Endothelial cell (in vitro differentiated cells): Measurements from ENCODE around the gene PHACTR4. TPM values are rescaled to one million over a fixed set of nuclear protein-coding genes. Genes with fewer than 3 reads are reported as not detected.

Experiments
- DNase-seq: peaks from one replicate; pipeline ENCODE4 v3.0.0; 2021; ENCODE audit warnings: low spot score
- H3K27ac Mint-ChIP-seq: one replicate; pipeline ENCODE4 v1.8.0; 2021; ENCODE audit warnings: mixed read lengths, inconsistent platforms; ENCODE audit not compliant: unreplicated experiment
- H3K27me3 Mint-ChIP-seq: one replicate; pipeline ENCODE4 v1.8.0; 2021; ENCODE audit warnings: mild to moderate bottlenecking, moderate library complexity, mixed read lengths, inconsistent platforms; ENCODE audit not compliant: unreplicated experiment
- H3K36me3 Mint-ChIP-seq: one replicate; pipeline ENCODE4 v1.8.0; 2021; ENCODE audit warnings: mild to moderate bottlenecking, low read depth, mixed read lengths, inconsistent platforms; ENCODE audit not compliant: unreplicated experiment
- H3K4me1 Mint-ChIP-seq: one replicate; pipeline ENCODE4 v1.8.0; 2021; ENCODE audit warnings: mild to moderate bottlenecking, mixed read lengths, inconsistent platforms; ENCODE audit not compliant: unreplicated experiment
- H3K4me3 Mint-ChIP-seq: one replicate; pipeline ENCODE4 v1.8.0; 2021; ENCODE audit warnings: mild to moderate bottlenecking, mixed read lengths, inconsistent platforms; ENCODE audit not compliant: unreplicated experiment
- H3K9me3 Mint-ChIP-seq: one replicate; pipeline ENCODE4 v1.8.0; 2021; ENCODE audit warnings: mixed read lengths, inconsistent platforms; ENCODE audit not compliant: unreplicated experiment
- total RNA-seq: library from RNA; stranded (reverse); fragmentation: NEBNext Ultra II Directional; extraction: Animal tissue kit (Norgen Biotek cat#: 25700); gene quantifications from one replicate; pipeline ENCODE4 v1.2.1, GENCODE V29; 2021; ENCODE audit not compliant: unreplicated experiment
- TF ChIP-seq, protein P1 (sequence below): fragments of 200-600 bp; sonication (generic); IDR thresholded peaks from one replicate; pipeline ENCODE4 v1.5.0; 2021; ENCODE audit warnings: antibody characterized with exemption; ENCODE audit not compliant: unreplicated experiment

The PHACTR4 gene
- total RNA-seq, 1 donor from 2014 or later = 56.6 TPM

DNA sequence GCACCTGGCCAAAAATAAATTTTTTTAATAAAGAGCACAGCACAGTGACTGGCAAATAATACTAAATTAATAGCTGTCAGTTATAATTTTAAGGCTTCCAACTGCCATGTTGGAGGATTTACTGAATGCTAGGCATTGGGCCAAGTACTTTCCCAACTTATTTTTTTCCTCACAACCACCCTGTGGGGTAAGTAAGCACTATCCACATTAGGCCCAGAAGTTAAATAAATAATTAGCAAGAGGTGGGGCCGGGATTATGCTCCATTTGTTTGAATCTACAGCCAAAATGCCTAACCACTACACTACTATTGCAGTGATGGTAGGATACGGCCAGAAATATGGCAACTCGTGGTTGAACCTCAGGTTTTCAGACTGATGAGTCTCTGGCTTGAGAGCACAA is 178.8 kb downstream of the PHACTR4 start:
- Mint-ChIP-seq H3K9me3 (no peaks in the 10 kb centered on the region), H3K27ac (no peak overlapping the region), H3K36me3 (no peaks in the 10 kb centered on the region), H3K4me1 (no peaks in the 10 kb centered on the region), H3K27me3 (peaks cover 1% of the 10 kb centered on the region), H3K4me3 (no peak overlapping the region)
- DNase-seq = no peak
- TF ChIP-seq, protein P1, sequence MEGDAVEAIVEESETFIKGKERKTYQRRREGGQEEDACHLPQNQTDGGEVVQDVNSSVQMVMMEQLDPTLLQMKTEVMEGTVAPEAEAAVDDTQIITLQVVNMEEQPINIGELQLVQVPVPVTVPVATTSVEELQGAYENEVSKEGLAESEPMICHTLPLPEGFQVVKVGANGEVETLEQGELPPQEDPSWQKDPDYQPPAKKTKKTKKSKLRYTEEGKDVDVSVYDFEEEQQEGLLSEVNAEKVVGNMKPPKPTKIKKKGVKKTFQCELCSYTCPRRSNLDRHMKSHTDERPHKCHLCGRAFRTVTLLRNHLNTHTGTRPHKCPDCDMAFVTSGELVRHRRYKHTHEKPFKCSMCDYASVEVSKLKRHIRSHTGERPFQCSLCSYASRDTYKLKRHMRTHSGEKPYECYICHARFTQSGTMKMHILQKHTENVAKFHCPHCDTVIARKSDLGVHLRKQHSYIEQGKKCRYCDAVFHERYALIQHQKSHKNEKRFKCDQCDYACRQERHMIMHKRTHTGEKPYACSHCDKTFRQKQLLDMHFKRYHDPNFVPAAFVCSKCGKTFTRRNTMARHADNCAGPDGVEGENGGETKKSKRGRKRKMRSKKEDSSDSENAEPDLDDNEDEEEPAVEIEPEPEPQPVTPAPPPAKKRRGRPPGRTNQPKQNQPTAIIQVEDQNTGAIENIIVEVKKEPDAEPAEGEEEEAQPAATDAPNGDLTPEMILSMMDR = no peak

Other genes with a start within 250 kb of the PHACTR4 start
- gene PTAFR, start 193.1 kb upstream of the PHACTR4 start, total RNA-seq = 0.72 TPM
- gene DNAJC8, start 136.7 kb upstream of the PHACTR4 start, total RNA-seq = 99.0 TPM
- gene ATP5IF1, start 133.6 kb upstream of the PHACTR4 start, total RNA-seq = 120 TPM
- 31.0 TPM for gene SESN2, start 110.2 kb upstream of the PHACTR4 start, total RNA-seq
- gene MED18, start 40.7 kb upstream of the PHACTR4 start, total RNA-seq = 12.4 TPM
- 21.9 TPM for gene RCC1, start 136.3 kb downstream of the PHACTR4 start, total RNA-seq
- gene TRNAU1AP, start 183.3 kb downstream of the PHACTR4 start, total RNA-seq = 39.6 TPM
- not detected for gene RAB42, start 222.5 kb downstream of the PHACTR4 start, total RNA-seq